IPS DF 4.7 (cell line): Measurements from ENCODE around the gene ETS2.

Experiments
- DNase-seq: peaks from one replicate; pipeline ENCODE4 v3.0.0-alpha.2; 2013; ENCODE audit warnings: low spot score; ENCODE audit errors: extremely low read depth

ETS2 gene

DNA sequence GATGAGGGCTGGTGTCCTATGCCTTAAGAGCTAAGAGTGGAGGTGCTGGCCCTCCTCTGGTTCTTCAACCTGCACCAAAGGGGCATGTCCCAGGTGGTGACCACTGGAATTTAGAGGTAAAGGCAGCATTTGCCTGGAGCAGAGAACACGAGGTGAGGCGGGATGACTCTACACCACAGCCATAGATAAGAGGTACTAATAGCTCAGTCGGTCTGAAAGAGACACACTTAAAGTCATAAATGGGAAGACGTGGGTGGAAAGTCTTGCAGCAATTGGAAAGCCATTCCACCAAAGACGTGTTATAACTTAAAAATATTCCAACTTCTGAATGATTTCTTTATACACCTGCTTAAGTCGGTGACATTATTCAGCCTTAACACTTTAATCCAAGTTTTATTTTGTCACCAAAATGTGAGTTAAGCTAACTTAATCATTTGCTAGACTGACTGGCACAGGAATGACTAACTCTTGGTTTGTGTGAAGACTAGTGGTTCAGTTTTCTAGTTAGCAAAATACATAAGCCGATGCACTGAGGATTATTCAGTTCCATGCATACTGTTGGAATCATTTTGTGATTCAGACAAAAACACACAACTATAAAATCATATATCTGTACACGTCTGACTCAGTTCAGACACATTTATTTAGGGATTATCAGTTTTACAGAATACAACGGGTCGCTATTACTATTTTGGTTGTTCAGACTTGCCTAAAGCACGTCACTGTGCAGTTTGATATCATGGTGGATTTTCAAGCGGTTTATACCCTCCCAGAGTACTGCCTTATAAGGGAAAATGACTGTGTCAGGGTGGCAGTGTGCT, 4.6 kb upstream of the ETS2 start:
- DNase-seq = no peak

DNA sequence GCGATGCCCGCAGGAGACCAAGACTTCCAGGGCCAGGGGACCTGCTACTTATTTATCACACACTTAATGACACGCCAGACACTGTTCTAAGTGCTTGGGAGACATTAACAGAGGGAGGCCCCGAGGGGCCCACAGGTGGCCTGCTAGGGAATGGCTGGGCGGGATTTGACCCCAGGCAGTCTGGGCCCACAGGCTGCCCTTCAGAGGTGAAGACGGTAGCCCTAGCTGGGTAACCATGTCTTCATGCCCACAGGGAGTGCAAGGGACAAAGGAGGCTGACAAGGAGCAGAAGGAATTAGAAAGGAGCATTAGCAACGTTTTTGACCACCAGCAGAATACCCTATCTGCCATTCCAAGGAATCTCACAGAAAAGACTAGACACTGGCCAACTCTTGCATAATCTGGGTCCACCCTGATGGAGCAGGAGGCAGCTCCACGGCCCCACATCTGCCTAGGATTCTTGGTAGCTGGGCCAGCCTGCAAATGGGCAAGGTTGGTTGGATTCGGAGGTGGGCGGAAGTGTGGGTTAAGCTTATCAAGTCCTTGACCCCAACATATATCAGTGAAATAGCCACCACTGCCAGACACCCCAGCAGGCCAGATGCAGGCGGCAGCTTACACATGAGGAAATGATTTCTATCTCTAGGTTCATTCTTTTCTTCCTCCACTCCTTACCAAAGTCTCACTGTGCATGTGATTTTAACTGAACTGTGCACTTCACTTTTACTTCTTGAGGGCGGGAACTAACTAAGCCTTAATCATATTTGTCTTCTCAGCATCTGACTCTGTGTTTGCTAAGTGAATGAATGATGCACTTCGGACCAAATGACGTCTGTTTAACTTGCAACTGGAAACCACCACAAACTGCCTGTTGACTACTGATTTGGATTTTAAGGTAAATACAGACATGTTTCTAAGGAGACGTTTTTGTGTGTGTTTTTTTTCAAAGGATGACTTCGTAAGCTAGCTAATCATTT, 3.4 kb upstream of the ETS2 start:
- DNase-seq = no peak

- DNase-seq = no peak
Measured at GRCh38 chr21:38803075-38803660, 2.6 kb upstream of the ETS2 start.

DNA sequence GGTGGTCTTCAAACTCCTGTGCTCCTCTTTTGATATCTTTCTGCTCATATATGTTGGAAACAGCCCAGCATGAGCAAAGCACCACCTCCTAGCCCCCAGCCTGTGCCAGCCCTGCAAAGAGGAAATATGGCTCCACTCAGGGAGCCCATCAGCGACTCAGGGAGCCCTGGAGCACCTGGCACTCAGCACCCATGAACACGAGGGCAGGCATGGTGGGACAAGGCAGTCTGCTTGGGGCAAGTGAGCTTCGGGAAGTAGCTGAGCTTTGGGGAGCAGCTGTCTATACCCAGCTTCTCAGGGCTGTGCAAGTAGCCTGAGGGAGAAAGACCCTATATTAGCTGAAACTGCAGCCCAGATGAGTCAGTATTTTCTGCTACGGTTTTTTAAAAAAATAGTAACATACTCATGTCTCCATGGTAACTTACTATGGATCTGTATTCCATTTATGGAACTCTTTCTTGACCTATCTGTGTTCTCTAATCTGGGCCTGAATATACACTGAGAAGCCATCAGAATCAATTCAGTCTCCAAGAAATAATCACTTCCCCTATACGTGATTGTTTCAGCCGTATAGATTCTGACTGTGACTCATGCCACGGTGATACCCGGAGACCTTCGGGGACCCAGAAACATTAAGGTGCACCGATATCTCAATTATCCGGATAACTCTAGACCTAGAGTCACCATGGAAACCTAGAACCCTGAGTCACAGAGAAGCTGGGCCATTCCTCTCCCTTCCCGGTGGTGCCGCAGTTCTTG, 1.5 kb upstream of the ETS2 start:
- no peak for DNase-seq

DNA sequence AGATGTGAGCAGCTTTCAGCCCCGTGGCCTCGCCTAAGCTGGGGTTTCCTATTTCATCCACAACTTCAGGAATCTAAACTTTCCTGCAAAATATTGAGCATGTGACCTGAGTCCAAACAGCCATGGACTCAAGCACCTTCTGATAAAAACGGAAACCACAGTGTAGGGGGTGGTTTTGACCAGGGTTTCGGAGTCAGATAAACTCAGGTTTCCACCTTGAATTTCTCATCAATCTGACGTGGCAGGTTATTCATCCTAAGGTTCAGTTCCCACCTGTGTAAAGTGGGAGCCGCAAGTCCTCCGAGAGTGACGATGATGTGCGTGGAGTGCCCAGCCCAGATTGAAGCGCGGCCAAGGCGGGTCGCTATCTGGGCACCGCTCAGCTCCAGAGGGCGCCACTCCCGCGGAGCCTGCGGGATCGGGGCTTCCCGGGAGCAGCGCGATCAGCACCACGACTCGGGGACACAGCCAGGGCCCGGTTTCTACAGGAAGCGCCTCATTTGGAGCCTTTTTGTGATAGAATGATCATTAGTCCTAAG, 871 bp upstream of the ETS2 start:
- no peak for DNase-seq

GRCh38 chr21:38806153-38806941, 618 bp downstream of the ETS2 start:
- DNase-seq = no peak

DNA sequence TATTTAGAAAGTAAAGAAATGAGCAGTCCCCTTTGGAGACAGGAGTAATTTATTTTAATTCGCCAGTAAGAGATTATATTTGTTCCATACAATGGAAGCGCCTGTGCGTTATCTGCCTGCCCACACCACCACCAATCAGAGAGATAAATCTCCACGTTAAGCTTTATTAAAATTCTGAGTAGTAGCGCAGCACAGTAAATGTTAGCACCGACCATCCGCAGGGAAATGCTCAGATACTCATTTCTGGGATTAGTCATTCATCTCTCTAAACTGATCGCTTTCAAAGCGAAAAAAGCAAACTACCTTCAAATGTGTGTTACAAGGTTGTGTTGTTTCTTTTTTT, 1.2 kb downstream of the ETS2 start:
- DNase-seq = no peak

- DNase-seq = no peak
Measured at GRCh38 chr21:38807441-38807871, 1.7 kb downstream of the ETS2 start.

DNA sequence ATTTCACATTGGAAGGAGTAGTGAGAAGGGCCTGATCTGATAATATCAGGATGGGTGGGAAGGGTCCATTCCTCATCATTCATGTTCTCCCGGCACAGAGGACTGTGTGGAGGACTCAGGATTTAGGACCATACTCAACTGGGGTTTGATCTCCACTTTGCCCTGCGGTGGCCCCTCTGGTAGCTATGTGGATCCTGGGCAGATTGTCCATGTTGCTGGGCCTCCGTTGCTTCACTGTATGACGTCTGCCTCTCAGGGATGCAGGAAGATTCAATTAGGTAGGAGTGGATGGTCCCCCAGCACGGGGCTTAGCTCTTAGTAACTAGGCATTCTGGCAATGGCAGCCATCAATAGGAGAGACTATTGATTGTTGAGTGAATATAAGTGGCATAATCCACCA, 2.3 kb downstream of the ETS2 start:
- DNase-seq = no peak

GRCh38 chr21:38809198-38809878, 3.6 kb downstream of the ETS2 start:
- DNase-seq = no peak

DNA sequence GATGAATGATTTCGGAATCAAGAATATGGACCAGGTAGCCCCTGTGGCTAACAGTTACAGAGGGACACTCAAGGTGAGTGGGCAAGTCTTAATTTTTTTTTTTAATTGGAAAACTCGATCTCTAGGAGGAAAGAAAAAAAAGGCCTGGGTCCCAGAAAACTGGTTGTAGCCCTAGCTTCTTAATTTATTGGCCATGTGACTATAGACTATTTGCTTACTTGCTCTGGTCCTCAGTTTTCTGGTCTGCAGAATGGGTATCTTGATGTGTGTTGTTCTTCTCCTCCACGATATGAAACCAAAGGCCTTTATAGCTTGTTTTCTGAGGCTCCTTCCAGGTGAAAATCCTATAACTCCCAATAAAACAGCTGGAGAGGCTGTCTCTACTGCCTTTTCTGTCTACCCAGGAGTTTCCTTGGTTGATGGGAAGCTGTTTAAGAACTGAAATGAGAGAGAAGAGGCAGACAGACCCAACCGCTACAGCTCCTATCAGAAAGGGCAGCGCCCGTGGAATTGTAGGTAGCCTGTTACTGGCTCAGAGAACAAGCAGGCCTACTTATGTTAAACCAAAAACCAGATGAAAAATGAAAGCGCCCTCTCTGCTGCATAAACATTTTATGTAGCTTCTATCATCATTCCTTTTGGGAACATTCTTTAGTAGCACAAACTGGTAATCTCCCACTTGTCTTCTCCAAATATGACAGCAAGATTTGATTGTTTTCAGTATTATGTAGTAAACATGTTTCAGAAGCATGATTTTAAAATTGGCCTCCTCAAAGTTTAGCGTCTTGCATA, 4.5 kb downstream of the ETS2 start:
- DNase-seq = no peak

DNA sequence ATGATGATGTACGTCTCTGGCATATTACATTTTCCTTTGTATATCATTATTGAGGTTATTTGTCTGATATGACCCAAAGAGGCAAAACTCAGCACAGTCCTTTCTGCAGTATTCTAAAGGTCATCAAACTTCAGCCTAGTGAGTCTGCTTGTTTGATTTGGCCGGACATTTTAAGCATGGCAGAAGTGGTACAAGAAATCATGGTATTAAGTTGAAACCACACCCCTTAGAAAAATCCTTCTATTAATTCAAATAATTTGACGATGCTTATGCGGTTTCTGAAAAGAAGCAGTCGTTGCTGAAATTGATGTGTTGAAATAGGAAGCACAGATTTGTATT, 5.1 kb downstream of the ETS2 start:
- DNase-seq = no peak

- DNase-seq = no peak
Measured at GRCh38 chr21:38811257-38811656, 5.5 kb downstream of the ETS2 start.

- peak; percentile 25 for DNase-seq
Measured at GRCh38 chr21:38813143-38813542, 7.4 kb downstream of the ETS2 start.

DNA sequence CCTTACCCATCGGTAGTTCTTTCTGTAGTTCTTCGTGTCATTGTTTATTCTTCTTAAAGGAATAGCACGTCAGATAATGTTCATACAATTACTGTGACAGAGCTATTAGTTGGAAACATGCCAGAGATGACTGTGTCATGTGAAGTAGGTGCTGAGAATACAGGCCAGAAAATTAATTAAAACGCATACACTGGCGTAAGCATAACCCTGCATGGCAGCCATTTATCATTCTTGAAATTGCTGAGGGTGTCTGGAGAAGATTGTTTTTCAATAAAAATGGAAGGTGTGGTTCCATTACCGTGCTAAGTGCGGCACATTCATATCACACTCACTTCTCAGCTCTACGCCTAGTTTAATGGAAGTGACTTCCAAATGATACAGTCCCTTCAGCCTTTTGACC, 7.8 kb downstream of the ETS2 start:
- DNase-seq = no peak

DNA sequence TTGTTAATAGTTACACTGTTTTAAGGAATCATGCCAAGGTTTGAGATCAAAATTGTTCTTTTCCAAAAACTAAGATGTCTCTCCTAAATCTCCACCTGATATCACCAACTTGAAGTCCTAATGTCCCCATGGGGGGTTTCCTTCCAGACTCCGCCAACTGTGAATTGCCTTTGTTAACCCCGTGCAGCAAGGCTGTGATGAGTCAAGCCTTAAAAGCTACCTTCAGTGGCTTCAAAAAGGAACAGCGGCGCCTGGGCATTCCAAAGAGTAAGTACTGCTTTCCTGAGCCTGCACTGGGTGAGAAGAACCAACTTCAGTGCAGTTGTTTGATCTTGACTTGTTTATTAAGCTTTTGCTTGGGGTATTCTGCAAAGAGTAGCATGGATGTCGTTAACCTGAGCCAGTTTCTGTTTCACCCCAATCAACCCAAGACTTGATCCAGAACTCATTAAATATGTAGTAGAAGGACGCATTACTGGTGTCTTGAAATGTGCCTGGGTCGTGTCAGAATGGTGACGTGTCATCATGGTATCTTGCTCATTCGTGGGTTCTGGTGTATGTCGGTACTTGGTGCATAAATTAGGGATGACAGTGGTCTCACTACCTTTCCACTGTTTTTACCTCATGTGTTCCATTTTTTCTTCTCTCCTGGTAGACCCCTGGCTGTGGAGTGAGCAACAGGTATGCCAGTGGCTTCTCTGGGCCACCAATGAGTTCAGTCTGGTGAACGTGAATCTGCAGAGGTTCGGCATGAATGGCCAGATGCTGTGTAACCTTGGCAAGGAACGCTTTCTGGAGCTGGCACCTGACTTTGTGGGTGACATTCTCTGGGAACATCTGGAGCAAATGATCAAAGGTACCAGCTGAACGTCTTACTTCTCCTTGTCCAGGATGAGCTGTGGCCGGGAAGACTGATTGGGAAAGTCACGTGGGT, 8.7 kb downstream of the ETS2 start:
- DNase-seq = peak; percentile 62

- DNase-seq = no peak
Measured at GRCh38 chr21:38815060-38815405, 9.3 kb downstream of the ETS2 start.

- no peak for DNase-seq
Measured at GRCh38 chr21:38816400-38816977, 10.8 kb downstream of the ETS2 start.
